Measurements from ENCODE around the gene SLCO3A1.

The SLCO3A1 gene

DNA sequence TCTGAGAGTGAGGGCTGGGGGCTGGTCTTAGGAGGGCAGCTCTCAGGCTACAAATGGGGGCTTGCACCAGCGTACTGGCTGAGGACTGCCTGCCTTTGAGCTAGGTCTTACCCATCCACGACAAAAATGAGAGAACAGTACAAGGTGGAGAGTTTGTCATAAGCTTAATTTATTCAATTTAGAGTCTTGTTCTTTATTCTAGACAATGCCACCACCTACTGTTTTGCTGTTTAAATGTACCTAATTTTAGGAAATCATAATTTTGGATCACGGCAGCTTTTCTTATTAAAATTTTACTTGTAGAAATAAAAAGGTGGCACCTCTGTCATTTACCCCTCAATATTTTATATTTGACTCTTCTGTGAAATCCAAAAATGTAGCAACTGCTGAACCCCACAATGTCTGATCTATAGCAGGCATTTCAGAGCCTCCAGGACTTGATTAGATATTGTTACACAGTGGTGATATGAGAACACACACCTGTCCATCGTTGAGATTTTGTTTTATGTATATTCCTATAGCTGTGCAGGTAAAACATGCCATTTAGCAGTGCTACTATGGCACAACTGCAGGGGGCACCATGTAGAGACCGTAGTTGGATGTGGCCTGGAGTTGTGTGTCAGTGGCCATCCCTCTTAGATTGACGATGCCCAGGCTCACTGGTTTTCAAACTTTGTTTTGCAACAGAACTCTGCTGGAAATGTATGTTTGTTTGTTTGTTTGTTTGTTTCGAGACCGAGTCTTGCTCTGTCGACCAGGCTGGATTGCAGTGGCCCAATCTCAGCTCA, 88.6 kb downstream of the SLCO3A1 start:
- H3K36me3 ChIP-seq = no peaks in the 10 kb centered on the region
- H3K27me3 ChIP-seq = no peaks in the 10 kb centered on the region
- peaks cover 18% of the 10 kb centered on the region for H3K4me1 ChIP-seq
- TF ChIP-seq, protein P1, sequence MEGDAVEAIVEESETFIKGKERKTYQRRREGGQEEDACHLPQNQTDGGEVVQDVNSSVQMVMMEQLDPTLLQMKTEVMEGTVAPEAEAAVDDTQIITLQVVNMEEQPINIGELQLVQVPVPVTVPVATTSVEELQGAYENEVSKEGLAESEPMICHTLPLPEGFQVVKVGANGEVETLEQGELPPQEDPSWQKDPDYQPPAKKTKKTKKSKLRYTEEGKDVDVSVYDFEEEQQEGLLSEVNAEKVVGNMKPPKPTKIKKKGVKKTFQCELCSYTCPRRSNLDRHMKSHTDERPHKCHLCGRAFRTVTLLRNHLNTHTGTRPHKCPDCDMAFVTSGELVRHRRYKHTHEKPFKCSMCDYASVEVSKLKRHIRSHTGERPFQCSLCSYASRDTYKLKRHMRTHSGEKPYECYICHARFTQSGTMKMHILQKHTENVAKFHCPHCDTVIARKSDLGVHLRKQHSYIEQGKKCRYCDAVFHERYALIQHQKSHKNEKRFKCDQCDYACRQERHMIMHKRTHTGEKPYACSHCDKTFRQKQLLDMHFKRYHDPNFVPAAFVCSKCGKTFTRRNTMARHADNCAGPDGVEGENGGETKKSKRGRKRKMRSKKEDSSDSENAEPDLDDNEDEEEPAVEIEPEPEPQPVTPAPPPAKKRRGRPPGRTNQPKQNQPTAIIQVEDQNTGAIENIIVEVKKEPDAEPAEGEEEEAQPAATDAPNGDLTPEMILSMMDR (IDR thresholded peaks at IDR 0.05; ENCODE audit: low read depth, low read length) = 0 out of 2 replicates have a peak, but pooled peaks have one; percentile 19
- no peak for DNase-seq
- no peaks in the 10 kb centered on the region for H3K9me3 ChIP-seq
- no peak overlapping the region for H3K4me3 ChIP-seq (ENCODE audit: low read depth, low read length)

DNA sequence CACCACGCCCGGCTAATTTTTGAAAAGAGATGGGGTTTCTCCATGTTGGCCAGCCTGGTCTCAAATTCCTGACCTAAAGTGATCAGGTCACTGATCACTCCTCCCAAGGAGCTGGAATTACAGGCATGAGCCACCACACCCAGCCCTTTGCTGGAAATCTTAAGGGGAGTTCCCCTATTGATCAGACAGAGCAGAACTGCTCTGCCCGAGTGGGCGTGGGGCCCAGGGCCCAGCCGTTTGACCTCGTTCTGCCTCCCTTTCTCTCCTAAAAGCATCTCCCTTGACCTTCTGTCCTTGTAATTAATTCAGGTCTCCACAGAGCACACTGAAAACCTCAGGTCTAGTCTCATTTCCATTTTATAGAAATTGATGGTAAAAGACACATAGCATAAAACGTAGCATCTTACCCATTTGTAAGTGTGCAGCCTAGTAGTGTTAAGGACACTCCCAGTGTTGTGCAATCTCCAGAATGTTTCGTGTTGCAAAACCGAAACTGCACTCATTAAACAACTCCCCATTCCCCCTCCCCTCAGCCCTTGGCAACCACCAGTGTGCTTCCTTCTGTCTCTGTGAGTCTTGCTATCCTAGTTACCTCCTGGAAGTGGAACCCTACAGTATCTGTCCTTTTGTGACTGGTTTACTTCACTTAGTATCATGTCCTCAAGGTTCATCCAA, 89.3 kb downstream of the SLCO3A1 start:
- Histone ChIP-seq H3K4me1 (peaks cover 26% of the 10 kb centered on the region), H3K9me3 (no peaks in the 10 kb centered on the region), H3K4me3 (ENCODE audit: low read depth, low read length) (no peak overlapping the region), H3K27me3 (no peaks in the 10 kb centered on the region), H3K36me3 (no peaks in the 10 kb centered on the region)
- no peak for DNase-seq
- TF ChIP-seq, protein P1 (IDR thresholded peaks at IDR 0.05; ENCODE audit: low read depth, low read length) = no peak

DNA sequence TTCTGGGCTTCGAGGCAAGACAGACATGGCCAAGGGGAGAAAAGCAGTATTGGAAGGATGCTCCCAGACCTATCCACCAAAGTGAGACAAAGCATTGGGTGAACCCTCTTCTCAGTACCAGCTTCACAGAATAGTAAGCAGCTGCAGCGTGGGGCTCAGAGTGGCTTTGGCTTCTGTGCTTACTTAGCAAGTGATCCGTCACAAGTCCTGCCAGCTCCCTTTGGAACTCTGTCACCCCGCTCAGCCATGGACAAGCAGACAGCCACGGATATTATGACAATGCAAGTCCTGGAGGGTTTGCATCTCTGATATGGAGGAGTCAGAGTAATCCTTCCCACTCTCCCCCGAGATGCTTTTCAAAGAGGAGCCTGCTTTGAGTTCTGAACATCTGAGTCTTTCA, 90.8 kb downstream of the SLCO3A1 start:
- Histone ChIP-seq H3K4me3 (ENCODE audit: low read depth, low read length) (no peak overlapping the region), H3K4me1 (peaks cover 34% of the 10 kb centered on the region), H3K36me3 (no peaks in the 10 kb centered on the region), H3K9me3 (no peaks in the 10 kb centered on the region), H3K27me3 (no peaks in the 10 kb centered on the region)
- TF ChIP-seq, protein P1 (IDR thresholded peaks at IDR 0.05; ENCODE audit: low read depth, low read length) = no peak
- DNase-seq = no peak

DNA sequence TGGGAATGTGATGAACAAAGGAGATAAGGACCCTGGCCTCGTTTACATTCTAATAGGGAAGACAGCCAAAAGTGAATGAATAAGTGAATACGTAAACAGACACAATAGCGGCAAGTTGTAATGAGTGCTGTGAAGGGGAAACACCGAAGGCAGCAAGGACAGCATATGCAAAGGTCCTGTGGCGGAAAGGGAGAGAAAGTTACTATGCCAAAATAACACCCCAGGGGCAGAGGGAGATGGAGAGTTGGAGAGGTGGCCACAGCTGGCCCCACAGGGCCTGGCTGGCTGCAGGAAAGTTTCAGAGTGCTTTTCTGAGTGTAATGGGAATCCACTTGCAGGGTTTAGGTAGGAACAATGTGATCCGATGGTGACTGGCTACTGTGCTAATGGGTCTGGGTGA, 91.9 kb downstream of the SLCO3A1 start:
- Histone ChIP-seq H3K4me3 (ENCODE audit: low read depth, low read length) (no peak overlapping the region), H3K36me3 (no peaks in the 10 kb centered on the region), H3K9me3 (no peaks in the 10 kb centered on the region), H3K27me3 (no peaks in the 10 kb centered on the region), H3K4me1 (peaks cover 34% of the 10 kb centered on the region)
- DNase-seq = no peak
- TF ChIP-seq, protein P1 (IDR thresholded peaks at IDR 0.05; ENCODE audit: low read depth, low read length) = no peak

GRCh38 chr15:91946075-91946474, 92.6 kb downstream of the SLCO3A1 start:
- DNase-seq = no peak
- TF ChIP-seq, protein P1 (IDR thresholded peaks at IDR 0.05; ENCODE audit: low read depth, low read length) = no peak
- Histone ChIP-seq H3K36me3 (no peaks in the 10 kb centered on the region), H3K4me1 (peaks cover 28% of the 10 kb centered on the region), H3K4me3 (ENCODE audit: low read depth, low read length) (no peak overlapping the region), H3K9me3 (no peaks in the 10 kb centered on the region), H3K27me3 (no peaks in the 10 kb centered on the region)
